ENCODE results near the gene RETN.

The RETN gene, protein sequence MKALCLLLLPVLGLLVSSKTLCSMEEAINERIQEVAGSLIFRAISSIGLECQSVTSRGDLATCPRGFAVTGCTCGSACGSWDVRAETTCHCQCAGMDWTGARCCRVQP

DNA sequence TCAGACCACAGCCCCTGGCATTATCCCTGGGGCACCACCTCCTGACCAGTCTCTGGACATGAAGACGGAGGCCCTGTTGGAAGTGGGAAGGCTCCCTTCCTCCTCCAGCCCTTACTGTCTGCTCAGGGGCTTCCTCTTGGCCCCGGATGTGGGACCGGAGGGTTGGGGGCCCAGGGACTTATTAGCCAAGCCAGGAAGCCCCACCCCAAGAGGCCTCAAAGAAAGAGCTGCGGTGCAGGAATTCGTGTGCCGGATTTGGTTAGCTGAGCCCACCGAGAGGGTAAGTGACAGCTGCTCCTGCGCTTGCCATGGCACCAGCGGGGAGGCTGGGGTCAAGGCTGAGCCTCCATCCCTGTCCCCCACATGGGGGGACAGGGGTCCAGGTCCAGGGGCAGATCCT lies at the start of gene RETN:
TSS of gene RETN (plus strand) at position 208 of the 400 bp plus-strand sequence. CDS start 278 bp downstream, outside the sequence.
- Histone ChIP-seq H3K27me3 (ENCODE audit: insufficient read depth, low read length, poor library complexity, severe bottlenecking) (no peaks in the 10 kb centered on the region), H3K4me2 (ENCODE audit: low read depth, low read length, poor library complexity, severe bottlenecking) (no peak within 1 kb of the TSS), H4K20me1 (ENCODE audit: insufficient read depth, low read length, poor library complexity, severe bottlenecking) (no peaks in the 10 kb centered on the region), H3K36me3 (ENCODE audit: insufficient read depth, low read length) (no peaks in the 10 kb centered on the region), H3K4me1 (ENCODE audit: insufficient read depth, low read length, poor library complexity, severe bottlenecking) (no peaks in the 10 kb centered on the region), H3K4me3 (ENCODE audit: low read length, poor library complexity, severe bottlenecking) (peak within 1 kb of the TSS; percentile 34), H3K9me3 (ENCODE audit: insufficient read depth, low read depth, low read length) (no peaks in the 10 kb centered on the region), H3F3A (ENCODE audit: low read depth) (no peaks in the 10 kb centered on the region), H3K9ac (ENCODE audit: low read depth, low read length, poor library complexity, severe bottlenecking) (peak within 1 kb of the TSS; percentile 37), H3K9me2 (replicated peaks; ENCODE audit: low read depth, low read length) (no peaks in the 10 kb centered on the region), H3K79me2 (ENCODE audit: insufficient read depth, low read length) (no peaks in the 10 kb centered on the region), H2AFZ (ENCODE audit: low read length) (no peak within 1 kb of the TSS)
- TF ChIP-seq EZH2phosphoT487 (IDR thresholded peaks at IDR 0.05; ENCODE audit: borderline replicate concordance) = no peak
- TF ChIP-seq, protein P1, sequence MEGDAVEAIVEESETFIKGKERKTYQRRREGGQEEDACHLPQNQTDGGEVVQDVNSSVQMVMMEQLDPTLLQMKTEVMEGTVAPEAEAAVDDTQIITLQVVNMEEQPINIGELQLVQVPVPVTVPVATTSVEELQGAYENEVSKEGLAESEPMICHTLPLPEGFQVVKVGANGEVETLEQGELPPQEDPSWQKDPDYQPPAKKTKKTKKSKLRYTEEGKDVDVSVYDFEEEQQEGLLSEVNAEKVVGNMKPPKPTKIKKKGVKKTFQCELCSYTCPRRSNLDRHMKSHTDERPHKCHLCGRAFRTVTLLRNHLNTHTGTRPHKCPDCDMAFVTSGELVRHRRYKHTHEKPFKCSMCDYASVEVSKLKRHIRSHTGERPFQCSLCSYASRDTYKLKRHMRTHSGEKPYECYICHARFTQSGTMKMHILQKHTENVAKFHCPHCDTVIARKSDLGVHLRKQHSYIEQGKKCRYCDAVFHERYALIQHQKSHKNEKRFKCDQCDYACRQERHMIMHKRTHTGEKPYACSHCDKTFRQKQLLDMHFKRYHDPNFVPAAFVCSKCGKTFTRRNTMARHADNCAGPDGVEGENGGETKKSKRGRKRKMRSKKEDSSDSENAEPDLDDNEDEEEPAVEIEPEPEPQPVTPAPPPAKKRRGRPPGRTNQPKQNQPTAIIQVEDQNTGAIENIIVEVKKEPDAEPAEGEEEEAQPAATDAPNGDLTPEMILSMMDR (conservative IDR thresholded peaks at IDR 0.05; ENCODE audit: low read length) = no peak

DNA sequence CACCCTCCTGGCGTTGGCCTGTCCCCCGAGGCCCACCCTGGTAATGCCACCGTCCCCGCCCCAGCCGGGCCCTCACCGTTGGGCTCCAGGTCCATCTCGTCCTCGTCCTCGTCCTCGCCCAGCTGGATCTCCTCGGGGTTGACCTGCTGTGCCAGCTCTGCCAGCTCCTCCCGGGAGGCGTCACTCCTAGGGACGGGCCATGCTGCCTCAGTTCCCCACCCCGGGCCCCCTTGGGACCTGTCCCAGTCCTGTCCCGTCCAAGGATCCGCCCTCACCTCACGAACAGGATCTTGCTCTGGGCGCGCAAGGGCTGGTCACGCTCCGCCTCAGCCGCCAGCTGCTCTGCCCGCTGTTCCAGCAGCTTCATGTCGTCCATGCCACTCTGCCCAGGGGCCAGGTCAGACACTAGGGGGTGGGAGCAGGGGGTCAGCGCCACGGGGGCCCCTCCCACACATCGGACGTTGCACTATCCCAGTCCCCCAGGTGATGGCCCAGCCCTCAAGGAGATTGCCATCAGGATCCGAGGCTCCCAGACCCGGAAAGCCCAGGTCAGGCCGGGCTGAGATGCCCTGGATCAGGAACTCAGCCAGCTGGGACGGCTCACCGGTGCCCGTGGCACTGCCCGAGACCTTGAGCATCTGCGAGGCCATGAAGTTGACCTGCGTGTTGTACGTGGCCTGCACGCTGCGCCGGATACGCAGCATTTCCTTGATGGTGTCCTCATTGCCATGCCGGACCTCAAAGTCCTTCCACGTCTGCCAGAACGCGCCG lies 49.0 kb upstream of the RETN start:
- peaks cover 37% of the 10 kb centered on the region; the same call in 1 of the 2 replicates for H3K36me3 ChIP-seq (ENCODE audit: insufficient read depth, low read length)
- H3K4me3 ChIP-seq (ENCODE audit: low read length, poor library complexity, severe bottlenecking) = no peak overlapping the region
- no peaks in the 10 kb centered on the region for H3K79me2 ChIP-seq (ENCODE audit: insufficient read depth, low read length)
- no peak overlapping the region for H3K9ac ChIP-seq (ENCODE audit: low read depth, low read length, poor library complexity, severe bottlenecking)
- no peaks in the 10 kb centered on the region for H3K9me3 ChIP-seq (ENCODE audit: insufficient read depth, low read depth, low read length)
- no peaks in the 10 kb centered on the region for H3K27me3 ChIP-seq (ENCODE audit: insufficient read depth, low read length, poor library complexity, severe bottlenecking)
- no peak overlapping the region for H2AFZ ChIP-seq (ENCODE audit: low read length)
- no peaks in the 10 kb centered on the region for H3K4me1 ChIP-seq (ENCODE audit: insufficient read depth, low read length, poor library complexity, severe bottlenecking)
- H3K4me2 ChIP-seq (ENCODE audit: low read depth, low read length, poor library complexity, severe bottlenecking) = no peak overlapping the region
- no peaks in the 10 kb centered on the region for H3F3A ChIP-seq (ENCODE audit: low read depth)
- no peaks in the 10 kb centered on the region for H3K9me2 ChIP-seq (replicated peaks; ENCODE audit: low read depth, low read length)
- no peaks in the 10 kb centered on the region for H4K20me1 ChIP-seq (ENCODE audit: insufficient read depth, low read length, poor library complexity, severe bottlenecking)
- TF ChIP-seq, protein P1 (conservative IDR thresholded peaks at IDR 0.05; ENCODE audit: low read length) = no peak

DNA sequence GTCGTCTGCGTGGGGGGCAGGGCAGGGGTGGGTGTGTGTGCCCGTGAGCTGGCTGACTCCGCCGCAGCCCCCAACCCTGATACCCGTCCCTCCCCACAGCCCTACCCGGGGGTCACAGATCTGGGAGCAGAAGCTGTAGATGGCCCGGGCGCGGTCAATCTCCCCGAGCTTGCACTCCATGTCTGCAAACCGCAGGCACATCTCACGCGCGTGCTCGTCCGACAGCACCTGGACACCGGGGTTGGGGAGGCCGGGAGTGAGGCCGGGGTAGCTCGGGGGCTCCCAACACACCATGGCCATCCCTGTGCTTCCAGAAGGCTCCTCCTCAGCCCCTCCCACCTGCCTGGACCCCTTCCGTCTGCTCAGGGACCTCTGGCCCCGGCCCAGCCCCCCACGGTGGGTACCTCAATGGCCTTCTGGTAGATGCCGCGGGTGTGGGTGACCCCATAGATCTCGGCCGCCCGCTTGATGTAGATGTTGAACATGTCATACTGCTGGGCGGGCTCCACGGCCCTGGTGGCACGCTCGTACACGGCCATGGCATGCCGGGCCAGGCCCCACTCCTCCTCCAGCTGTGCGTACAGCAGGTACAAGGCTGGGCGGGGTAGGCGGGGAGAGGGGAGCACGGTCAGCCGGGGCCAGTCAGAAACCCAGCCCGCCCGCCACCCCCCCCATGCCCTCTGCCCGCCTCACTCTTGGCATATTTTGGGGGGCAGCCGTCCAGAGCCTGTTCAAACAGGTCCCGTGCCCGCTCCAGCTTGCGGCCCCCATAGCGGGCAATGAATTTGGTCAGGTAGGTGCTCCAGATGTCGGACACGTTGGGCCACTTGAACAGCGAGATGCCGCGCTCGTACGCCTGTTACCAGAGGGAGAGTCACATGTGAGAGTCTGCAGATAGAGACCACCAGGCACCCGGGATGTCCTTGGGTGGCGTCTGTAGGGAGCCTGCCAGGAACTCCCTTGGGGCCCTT lies 48.1 kb upstream of the RETN start:
- no peak for TF ChIP-seq EZH2phosphoT487 (IDR thresholded peaks at IDR 0.05; ENCODE audit: borderline replicate concordance)
- TF ChIP-seq, protein P1 (conservative IDR thresholded peaks at IDR 0.05; ENCODE audit: low read length) = no peak
- H3K4me2 ChIP-seq (ENCODE audit: low read depth, low read length, poor library complexity, severe bottlenecking) = no peak overlapping the region
- H2AFZ ChIP-seq (ENCODE audit: low read length) = no peak overlapping the region
- no peaks in the 10 kb centered on the region for H3F3A ChIP-seq (ENCODE audit: low read depth)
- no peaks in the 10 kb centered on the region for H4K20me1 ChIP-seq (ENCODE audit: insufficient read depth, low read length, poor library complexity, severe bottlenecking)
- H3K9ac ChIP-seq (ENCODE audit: low read depth, low read length, poor library complexity, severe bottlenecking) = no peak overlapping the region
- H3K9me3 ChIP-seq (ENCODE audit: insufficient read depth, low read depth, low read length) = no peaks in the 10 kb centered on the region
- no peaks in the 10 kb centered on the region for H3K4me1 ChIP-seq (ENCODE audit: insufficient read depth, low read length, poor library complexity, severe bottlenecking)
- peaks cover 39% of the 10 kb centered on the region; the same call in 1 of the 2 replicates for H3K36me3 ChIP-seq (ENCODE audit: insufficient read depth, low read length)
- no peaks in the 10 kb centered on the region for H3K9me2 ChIP-seq (replicated peaks; ENCODE audit: low read depth, low read length)
- no peak overlapping the region for H3K4me3 ChIP-seq (ENCODE audit: low read length, poor library complexity, severe bottlenecking)
- no peaks in the 10 kb centered on the region for H3K27me3 ChIP-seq (ENCODE audit: insufficient read depth, low read length, poor library complexity, severe bottlenecking)
- H3K79me2 ChIP-seq (ENCODE audit: insufficient read depth, low read length) = no peaks in the 10 kb centered on the region

Data from Loucy (cell line).